GM18907 (cell line): ENCODE results near the gene CASP5.
A peak's percentile ranks its signal among the peaks of the same experiment; 100 is the strongest.
"Not testable (repeated sequence)": the region's sequence is repeated elsewhere in the genome, so short reads cannot be mapped to it uniquely, and the experiment has no call there.

ENCODE experiments used
- ATAC-seq: cut with Tn5 transposase; IDR thresholded peaks from one replicate; pipeline ENCODE4 v1.9.1; 2021; ENCODE audit warnings: mild to moderate bottlenecking, moderate library complexity; ENCODE audit not compliant: unreplicated experiment

CASP5 gene

GRCh38 chr11:105033781-105034180, 10.8 kb upstream of the CASP5 start:
- ATAC-seq, result no peak

GRCh38 chr11:105033343-105033742, 10.4 kb upstream of the CASP5 start:
- ATAC-seq, result no peak

- no peak for ATAC-seq
Measured at GRCh38 chr11:105032495-105032894, 9.5 kb upstream of the CASP5 start.

DNA sequence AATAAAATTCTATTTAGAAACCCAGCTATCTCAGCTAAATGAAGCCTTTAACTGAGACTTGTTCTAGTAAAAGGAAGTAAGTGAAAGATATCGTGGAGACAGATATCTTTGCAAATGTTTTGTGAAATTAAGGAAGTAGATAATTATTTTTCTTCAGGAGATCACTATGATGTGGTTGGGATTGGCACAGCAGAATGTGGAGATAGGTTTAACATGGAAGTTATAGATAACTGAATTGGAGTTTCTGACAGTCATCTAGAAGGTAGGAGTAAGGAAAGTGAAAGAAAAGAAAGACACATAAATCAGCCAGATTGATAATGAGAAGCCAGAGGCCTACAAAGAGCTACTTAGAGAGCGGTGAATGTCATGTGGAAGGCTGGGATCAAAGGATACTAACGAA, 4.7 kb upstream of the CASP5 start:
- ATAC-seq, result no peak

DNA sequence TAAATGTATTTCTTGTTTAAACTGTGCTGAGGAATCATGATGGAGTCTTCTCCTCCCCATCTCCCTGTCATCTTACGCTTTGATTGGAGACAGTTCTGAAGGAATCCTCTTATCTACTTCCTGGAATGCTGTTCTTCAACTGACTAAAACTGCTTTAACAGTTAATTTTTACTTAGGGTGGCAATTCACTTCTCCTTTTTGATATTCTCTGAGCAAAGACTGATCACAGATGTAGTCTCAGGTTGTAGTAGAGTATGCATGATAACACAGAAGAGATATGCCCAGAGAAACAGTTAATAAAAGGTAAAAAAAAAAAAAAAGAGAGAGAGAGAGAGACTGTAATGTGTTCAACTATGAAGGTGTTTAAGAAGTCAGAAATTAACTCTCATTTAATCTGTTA, 1.4 kb upstream of the CASP5 start:
- ATAC-seq, result peak; percentile 56

DNA sequence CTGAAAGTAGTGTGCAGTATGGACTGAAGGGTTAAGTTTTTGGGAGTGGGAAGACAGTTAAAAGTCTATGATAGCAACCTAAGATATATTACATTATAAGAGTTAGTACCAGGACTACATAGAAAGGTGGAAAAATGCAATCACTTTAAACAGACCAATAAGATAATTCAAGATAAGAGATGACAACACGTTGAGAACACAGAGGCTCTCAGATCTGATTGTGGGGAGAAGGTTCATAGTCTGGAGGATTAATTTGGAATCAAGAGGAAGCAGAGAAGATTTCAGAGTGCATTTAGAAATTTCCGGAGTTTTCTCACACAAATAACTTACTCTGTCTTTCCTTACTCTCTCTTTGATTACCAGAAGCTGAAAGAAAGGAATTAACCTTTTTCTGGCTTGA, 441 bp downstream of the CASP5 start:
- no peak for ATAC-seq

GRCh38 chr11:105007463-105007862, 15.5 kb downstream of the CASP5 start:
- no peak for ATAC-seq

DNA sequence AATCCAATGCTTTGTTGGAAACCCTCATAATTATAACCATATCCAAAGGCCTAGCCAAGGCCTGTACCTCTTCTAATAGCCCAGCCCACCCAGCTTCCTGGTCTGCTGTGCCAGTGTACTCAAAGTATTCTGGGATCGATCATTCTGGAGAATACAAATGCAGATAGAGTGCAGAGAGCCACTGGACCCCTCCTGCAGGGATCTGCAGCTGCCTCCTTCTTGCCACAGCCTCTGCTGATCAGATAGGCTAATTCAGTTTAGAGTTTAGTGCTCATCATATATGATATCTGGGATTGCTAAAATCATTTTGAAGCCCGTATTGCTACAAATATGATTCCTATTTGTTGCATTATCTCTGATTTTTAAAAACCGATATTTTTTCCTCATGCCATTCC, 17.5 kb downstream of the CASP5 start:
- ATAC-seq, result no peak

DNA sequence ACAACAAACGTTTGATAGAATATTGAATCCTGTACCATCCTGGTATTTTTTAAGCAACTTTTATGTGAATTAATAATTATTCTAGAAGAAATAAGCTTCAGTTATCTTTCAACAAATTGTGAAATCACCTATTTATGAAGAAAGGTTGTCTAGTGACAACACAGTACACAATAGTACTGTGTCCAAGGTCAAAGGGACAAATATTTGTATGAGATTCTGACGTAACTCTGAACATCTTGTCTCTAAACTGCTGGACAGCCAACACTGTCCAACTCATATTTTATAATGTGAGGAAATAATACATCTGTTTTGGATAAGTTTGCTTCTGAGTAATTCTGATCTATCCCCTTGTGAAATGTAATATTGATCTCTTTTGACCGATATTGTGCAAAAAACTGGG, 18.9 kb downstream of the CASP5 start:
- ATAC-seq, result no peak

DNA sequence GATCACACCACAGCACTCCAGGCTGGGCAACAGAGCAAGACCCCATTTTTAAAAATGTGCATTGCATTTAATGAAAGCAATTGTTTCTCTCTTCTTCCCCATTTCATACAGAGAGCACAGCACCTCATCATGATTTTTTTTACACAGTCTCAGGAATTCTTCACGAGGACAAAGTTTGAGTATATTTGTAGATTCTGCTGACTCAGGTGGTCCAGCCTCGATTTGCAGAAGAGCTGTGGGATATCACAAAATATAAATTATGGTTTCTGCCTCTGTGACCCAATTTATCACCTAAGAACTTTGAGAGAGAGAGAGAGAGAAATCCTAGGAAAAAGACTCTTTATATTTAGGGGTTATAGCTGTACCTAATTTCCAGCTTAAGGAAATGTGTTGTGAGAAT, 19.8 kb downstream of the CASP5 start:
- ATAC-seq, result no peak

GRCh38 chr11:105000797-105001196, 22.2 kb downstream of the CASP5 start:
- ATAC-seq, result peak; percentile 92

GRCh38 chr11:105000167-105000566, 22.8 kb downstream of the CASP5 start:
- ATAC-seq, result no peak

DNA sequence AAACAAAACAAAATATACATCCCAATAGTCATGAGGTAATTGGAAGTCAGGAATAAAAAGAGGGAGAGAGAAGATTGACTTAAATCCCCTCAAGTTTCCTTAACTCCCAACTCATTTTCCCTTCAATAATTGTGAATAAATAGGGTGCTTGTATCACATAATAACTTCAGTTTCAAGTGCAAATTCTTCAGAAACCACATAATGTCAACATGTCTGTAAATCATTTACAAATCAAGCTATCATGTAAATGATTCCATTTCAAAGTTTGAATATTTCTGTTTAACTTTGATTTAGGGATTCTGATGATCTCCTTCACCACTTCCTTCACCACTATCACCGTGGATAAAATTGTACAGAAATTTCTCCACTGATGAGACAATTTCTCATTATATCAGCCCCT, 23.2 kb downstream of the CASP5 start:
- no peak for ATAC-seq

- ATAC-seq, result no peak
Measured at GRCh38 chr11:104997288-104997687, 25.7 kb downstream of the CASP5 start.

DNA sequence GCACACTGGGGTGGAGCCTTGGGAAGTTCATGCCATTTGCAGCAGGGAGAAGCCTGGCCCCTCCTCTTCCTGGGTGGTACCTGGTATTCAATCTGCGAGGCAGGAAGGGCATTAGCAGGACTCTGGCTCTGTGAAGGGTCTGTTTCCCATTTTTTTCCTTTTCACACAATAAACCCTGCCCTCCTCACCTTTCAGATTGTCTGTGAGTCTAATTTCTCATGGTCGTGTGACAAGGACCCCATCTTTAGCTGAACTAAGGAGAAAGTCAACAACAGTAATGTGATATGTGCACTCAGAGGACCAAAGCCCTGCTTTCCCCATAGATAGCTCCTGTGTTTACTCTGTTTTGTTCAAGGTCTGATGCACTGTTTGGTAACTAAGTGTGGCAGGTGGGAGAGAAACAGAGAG, 28.0 kb downstream of the CASP5 start:
- ATAC-seq, result no peak

DNA sequence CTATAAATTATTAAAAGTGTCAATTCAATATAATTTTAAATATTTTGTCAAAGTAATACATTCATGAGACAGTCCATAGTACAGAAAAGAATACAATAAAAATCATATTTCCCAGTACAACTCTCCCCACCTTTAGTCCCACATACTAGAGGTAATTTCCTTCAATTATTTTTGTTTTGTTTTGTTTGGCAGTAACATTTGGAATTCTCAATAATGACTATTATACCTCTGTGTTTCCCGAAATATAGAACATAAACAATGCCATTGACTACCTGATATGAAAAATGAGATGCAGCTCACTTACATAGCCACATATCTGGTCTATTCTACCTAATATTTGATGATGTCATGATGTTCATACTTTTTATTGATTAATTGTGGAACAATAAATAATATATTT, 30.2 kb downstream of the CASP5 start:
- ATAC-seq, result no peak

- ATAC-seq, result no peak
Measured at GRCh38 chr11:104991994-104992393, 31.0 kb downstream of the CASP5 start.

DNA sequence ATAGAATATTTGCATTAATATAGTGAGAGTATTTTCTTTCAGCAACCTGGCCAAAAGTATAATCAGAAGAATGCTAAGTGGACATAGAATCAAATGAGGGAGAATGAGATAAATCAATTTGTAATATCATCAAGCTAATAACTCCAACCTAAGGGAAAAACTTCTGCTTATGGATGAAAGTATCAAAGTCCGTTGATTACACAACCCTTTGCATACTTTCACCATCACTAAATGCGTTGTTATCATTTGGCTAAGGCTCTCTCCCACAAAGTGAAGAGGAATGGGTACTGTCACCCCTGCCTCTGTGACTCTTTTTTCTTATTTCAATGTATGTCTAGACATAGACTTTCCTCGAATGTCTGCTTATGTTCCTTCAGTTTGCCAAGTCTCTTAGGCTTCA, 38.2 kb downstream of the CASP5 start:
- ATAC-seq, result no peak

GRCh38 chr11:104979839-104980238, 43.1 kb downstream of the CASP5 start:
- no peak for ATAC-seq

DNA sequence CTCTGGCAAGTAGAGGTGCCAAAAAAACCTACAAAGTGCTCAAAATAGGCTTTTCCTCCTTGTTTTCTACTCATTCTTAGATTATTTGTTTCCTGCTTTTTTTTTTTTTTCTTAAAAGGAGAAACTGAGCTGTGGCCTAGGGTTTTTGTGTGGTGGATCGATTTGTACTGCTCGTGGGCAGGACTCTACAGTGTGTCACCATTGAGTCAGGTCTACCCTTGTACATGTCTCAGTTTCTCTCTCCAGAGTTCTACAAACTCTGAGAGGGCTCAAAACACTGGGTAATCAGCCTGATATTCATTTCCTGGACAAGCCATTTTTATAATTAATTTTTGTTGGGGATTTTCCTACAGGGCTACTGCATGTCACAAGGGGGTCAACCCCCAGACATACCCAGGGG, 49.4 kb downstream of the CASP5 start:
- ATAC-seq, result no peak

GRCh38 chr11:104972924-104973323, 50.0 kb downstream of the CASP5 start:
- not testable (repeated sequence) for ATAC-seq

DNA sequence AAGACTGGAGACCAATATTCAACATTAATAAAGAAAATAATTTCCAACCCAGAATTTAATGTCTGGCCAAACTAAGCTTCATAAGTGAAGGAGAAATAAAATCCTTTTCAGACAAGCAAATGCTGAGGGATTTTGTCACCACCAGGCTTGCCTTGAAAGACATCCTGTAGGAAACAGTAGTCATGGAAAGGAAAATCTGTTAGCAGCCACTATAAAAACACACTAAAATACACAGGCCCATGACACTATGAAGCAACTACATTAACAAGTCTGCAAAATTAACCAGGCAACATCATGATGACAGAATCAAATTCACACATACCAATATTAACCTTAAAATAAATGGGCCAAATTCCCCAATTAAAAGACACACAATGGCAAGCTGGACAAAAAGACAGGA, 52.2 kb downstream of the CASP5 start:
- no peak for ATAC-seq

DNA sequence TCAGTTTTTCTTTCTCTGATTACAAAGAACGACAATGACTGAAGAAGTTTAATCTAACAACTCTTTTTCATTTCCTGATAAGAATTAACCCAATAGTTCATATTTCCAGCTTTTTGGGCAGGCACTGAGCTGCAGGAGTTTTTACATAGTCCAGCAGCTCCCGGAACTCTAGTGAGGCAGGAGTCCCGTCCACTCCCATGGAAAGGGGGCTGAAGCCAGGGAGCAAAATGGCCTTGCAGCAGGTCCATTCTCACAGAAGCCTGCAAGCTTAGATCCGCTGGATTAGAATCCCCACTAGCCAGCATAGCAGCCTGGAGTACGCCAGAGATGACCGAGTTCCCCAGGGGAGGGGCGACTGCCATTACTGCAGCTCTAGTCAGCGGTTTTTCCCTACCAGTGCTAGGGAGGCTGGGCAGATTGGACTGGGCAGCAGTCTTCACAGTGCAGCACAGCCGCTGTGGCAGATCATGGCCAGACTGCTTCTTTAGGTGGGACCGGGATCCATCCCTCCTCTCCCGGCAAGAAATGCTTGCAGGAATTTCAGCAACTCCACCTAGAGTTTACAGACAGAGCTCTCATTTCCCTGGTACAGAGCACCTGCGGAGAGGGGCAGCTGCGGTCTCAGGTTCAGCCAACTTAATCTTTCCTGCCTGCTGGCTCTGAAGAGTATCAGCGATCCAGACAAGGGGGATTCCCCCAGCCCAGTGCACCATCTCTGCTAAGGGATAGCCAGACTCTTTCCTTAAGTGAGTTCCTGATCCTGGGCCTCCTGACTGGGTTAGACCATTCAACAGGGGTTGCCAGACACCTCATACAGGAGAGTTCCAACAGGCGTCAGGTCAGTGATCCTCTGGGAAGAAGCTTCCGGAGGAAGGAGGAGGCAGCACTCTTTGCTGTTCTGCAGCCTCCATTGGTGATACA, 53.9 kb downstream of the CASP5 start:
- peak; percentile 10 for ATAC-seq
